MG63 (cell line): Measurements from ENCODE around the gene RETREG2. TPM values are rescaled to one million over a fixed set of nuclear protein-coding genes. Genes with fewer than 3 reads are reported as not detected.

Source experiments
- DNase-seq: peaks from one replicate; pipeline ENCODE4 v3.0.0-alpha.2; 2020
- H3K27me3 ChIP-seq: fragments of 250-450 bp; sonication (Bioruptor Pico); 2 replicates; pipeline ENCODE4 v1.5.1; 2020; ENCODE audit warnings: mild to moderate bottlenecking, moderate library complexity
- H3K36me3 ChIP-seq: fragments of 250-450 bp; sonication (Bioruptor Pico); 2 replicates; pipeline ENCODE4 v1.5.1; 2020; ENCODE audit warnings: mild to moderate bottlenecking, moderate library complexity
- H3K4me3 ChIP-seq: fragments of 250-450 bp; sonication (Bioruptor Pico); 2 replicates; pipeline ENCODE4 v1.5.1; 2020; ENCODE audit warnings: mild to moderate bottlenecking, moderate library complexity
- H3K9me3 ChIP-seq: fragments of 250-450 bp; sonication (Bioruptor Pico); 2 replicates; pipeline ENCODE4 v1.5.1; 2020; ENCODE audit warnings: mild to moderate bottlenecking, moderate library complexity
- total RNA-seq: library from RNA; depleted of rRNA; stranded (reverse); fragments of >200 nt; shearing (Covaris generic); gene quantifications from 2 replicates; pipeline ENCODE4 v1.2.3, GENCODE V29; 2014; ENCODE audit warnings: low replicate concordance

RETREG2 gene
- total RNA-seq, 1 experiment from 2014 or later, result 85.4 TPM

GRCh38 chr2:219218217-219218731 is 40.2 kb downstream of the RETREG2 start:
- Histone ChIP-seq H3K4me3 (peak overlapping the region; percentile 47), H3K36me3 (peaks cover 61% of the 10 kb centered on the region), H3K27me3 (no peaks in the 10 kb centered on the region), H3K9me3 (no peaks in the 10 kb centered on the region)
- peak; percentile 96 for DNase-seq

- no peaks in the 10 kb centered on the region for H3K9me3 ChIP-seq
- H3K36me3 ChIP-seq, result peaks cover 61% of the 10 kb centered on the region
- DNase-seq, result peak; percentile 98
- peak within 1 kb of the TSS; percentile 47 for H3K4me3 ChIP-seq
- H3K27me3 ChIP-seq, result no peaks in the 10 kb centered on the region
Measured at GRCh38 chr2:219218732-219219701, 40.9 kb downstream of the RETREG2 start, which contains the start of gene ABCB6. Gene ABCB6 (minus strand): TSS chr2:219218958. CDS start chr2:219218673, 285 bp downstream.

- peaks cover 61% of the 10 kb centered on the region for H3K36me3 ChIP-seq
- no peak overlapping the region for H3K4me3 ChIP-seq
- DNase-seq, result no peak
- H3K9me3 ChIP-seq, result no peaks in the 10 kb centered on the region
- H3K27me3 ChIP-seq, result no peaks in the 10 kb centered on the region
Measured at GRCh38 chr2:219219784-219220532, 41.9 kb downstream of the RETREG2 start.

- DNase-seq, result no peak
- no peak overlapping the region for H3K4me3 ChIP-seq
- H3K36me3 ChIP-seq, result peaks cover 59% of the 10 kb centered on the region
- H3K27me3 ChIP-seq, result no peaks in the 10 kb centered on the region
- H3K9me3 ChIP-seq, result no peaks in the 10 kb centered on the region
Measured at GRCh38 chr2:219220652-219221402, 42.8 kb downstream of the RETREG2 start.

- Histone ChIP-seq H3K9me3 (no peaks in the 10 kb centered on the region), H3K27me3 (no peaks in the 10 kb centered on the region), H3K4me3 (no peak overlapping the region), H3K36me3 (peaks cover 55% of the 10 kb centered on the region)
- DNase-seq, result no peak
Measured at GRCh38 chr2:219221957-219222518, 44.0 kb downstream of the RETREG2 start.

GRCh38 chr2:219223831-219224610 is 45.9 kb downstream of the RETREG2 start:
- DNase-seq, result no peak
- Histone ChIP-seq H3K27me3 (no peaks in the 10 kb centered on the region), H3K9me3 (no peaks in the 10 kb centered on the region), H3K36me3 (peaks cover 62% of the 10 kb centered on the region), H3K4me3 (no peak overlapping the region)

GRCh38 chr2:219225350-219225749 is 47.3 kb downstream of the RETREG2 start:
- no peak overlapping the region for H3K4me3 ChIP-seq
- no peak for DNase-seq
- H3K9me3 ChIP-seq, result no peaks in the 10 kb centered on the region
- H3K27me3 ChIP-seq, result no peaks in the 10 kb centered on the region
- peaks cover 54% of the 10 kb centered on the region for H3K36me3 ChIP-seq

- peaks cover 57% of the 10 kb centered on the region for H3K36me3 ChIP-seq
- no peak for DNase-seq
- H3K9me3 ChIP-seq, result no peaks in the 10 kb centered on the region
- H3K4me3 ChIP-seq, result peak overlapping the region; percentile 74
- no peaks in the 10 kb centered on the region for H3K27me3 ChIP-seq
Measured at GRCh38 chr2:219228041-219228910, 50.2 kb downstream of the RETREG2 start.

GRCh38 chr2:219228911-219229304 is 50.8 kb downstream of the RETREG2 start:
- peak overlapping the region; percentile 74 for H3K4me3 ChIP-seq
- no peaks in the 10 kb centered on the region for H3K9me3 ChIP-seq
- no peaks in the 10 kb centered on the region for H3K27me3 ChIP-seq
- peaks cover 57% of the 10 kb centered on the region for H3K36me3 ChIP-seq
- DNase-seq, result no peak

GRCh38 chr2:219229305-219230058 is 51.4 kb downstream of the RETREG2 start, which contains the start of the genes ANKZF1 and ATG9A:
Gene ANKZF1 (plus strand): TSS chr2:219229806. CDS start chr2:219230258, 452 bp downstream.
Gene ATG9A (minus strand): TSS chr2:219229636. CDS start chr2:219228024, 1,612 bp downstream.
- peaks cover 55% of the 10 kb centered on the region for H3K36me3 ChIP-seq
- DNase-seq, result peak; percentile 99
- no peaks in the 10 kb centered on the region for H3K27me3 ChIP-seq
- no peaks in the 10 kb centered on the region for H3K9me3 ChIP-seq
- H3K4me3 ChIP-seq, result peak within 1 kb of the TSS; percentile 74

- peaks cover 49% of the 10 kb centered on the region for H3K36me3 ChIP-seq
- H3K27me3 ChIP-seq, result no peaks in the 10 kb centered on the region
- peak; percentile 53 for DNase-seq
- peak overlapping the region; percentile 74 for H3K4me3 ChIP-seq
- no peaks in the 10 kb centered on the region for H3K9me3 ChIP-seq
Measured at GRCh38 chr2:219230059-219230540, 52.0 kb downstream of the RETREG2 start.

- Histone ChIP-seq H3K4me3 (no peak overlapping the region), H3K36me3 (peaks cover 29% of the 10 kb centered on the region), H3K27me3 (no peaks in the 10 kb centered on the region), H3K9me3 (no peaks in the 10 kb centered on the region)
- DNase-seq, result no peak
Measured at GRCh38 chr2:219234331-219234730, 56.3 kb downstream of the RETREG2 start.
